ENCODE results near the gene RWDD2A.

RWDD2A gene

DNA sequence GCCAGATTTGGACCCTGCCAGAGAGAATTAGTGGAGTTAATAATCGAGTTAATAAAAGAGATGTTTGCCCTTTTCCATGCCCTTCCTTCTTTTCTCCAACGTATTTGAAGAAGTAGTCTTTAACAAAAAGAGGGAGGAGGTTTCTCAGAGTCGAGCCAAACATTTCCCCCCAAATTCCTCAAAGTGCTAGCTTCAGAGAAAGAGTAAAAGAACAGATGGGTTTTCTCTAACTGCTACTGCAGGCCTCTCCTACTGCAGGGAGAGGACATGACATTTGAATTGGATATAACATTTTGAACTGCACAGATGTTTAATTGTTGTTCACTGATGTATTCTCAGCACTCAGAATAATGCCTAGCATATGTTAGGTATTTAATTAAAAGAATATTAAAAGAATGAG lies 25.5 kb downstream of the RWDD2A start:
- DNase-seq (ENCODE audit: low spot score) = no peak
- Histone ChIP-seq H3K4me3 (no peak overlapping the region), H3K27ac (no peak overlapping the region)
- TF ChIP-seq, protein P1, sequence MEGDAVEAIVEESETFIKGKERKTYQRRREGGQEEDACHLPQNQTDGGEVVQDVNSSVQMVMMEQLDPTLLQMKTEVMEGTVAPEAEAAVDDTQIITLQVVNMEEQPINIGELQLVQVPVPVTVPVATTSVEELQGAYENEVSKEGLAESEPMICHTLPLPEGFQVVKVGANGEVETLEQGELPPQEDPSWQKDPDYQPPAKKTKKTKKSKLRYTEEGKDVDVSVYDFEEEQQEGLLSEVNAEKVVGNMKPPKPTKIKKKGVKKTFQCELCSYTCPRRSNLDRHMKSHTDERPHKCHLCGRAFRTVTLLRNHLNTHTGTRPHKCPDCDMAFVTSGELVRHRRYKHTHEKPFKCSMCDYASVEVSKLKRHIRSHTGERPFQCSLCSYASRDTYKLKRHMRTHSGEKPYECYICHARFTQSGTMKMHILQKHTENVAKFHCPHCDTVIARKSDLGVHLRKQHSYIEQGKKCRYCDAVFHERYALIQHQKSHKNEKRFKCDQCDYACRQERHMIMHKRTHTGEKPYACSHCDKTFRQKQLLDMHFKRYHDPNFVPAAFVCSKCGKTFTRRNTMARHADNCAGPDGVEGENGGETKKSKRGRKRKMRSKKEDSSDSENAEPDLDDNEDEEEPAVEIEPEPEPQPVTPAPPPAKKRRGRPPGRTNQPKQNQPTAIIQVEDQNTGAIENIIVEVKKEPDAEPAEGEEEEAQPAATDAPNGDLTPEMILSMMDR (IDR thresholded peaks at IDR 0.05) = no peak

DNA sequence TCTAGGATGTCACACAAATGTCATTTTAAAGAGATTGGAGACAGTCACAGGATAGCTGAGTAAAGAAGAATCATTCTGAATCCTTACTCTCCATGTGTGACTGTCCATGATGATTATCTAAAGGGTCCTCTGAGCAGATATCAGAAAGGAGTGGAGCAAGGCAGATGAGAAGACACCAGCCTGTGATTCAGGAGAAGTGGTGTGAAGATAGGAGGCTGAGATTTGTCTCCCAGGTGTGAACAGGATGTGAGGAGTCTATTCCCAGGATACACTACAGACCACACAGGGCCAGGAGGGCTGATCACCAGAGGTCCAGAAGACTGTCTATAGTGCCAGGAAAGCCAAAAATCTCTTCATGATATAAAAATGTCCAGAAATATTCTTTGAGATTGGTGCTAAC lies 27.0 kb downstream of the RWDD2A start:
- no peak overlapping the region for H3K4me3 ChIP-seq
- TF ChIP-seq, protein P1 (IDR thresholded peaks at IDR 0.05) = no peak

DNA sequence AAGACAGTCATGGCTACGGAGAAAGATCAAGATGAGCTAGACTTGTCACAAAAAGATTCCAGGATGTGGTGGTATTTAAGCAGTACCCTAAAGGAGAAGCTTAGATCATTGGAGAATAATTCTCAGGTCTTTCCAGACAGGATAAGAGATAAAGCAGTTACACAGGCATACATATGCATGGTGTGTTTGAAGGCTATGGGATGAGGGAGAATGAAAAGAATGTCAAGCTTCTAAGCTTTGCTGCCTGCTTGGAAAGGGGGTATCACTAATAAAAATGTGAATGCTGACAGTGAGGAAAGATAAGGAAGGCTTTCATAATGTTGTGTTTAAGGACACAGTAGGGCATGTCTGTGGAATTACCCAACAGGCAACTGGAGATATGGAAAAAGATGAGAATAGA lies 28.1 kb downstream of the RWDD2A start:
- DNase-seq (ENCODE audit: low spot score) = no peak
- TF ChIP-seq, protein P1 (IDR thresholded peaks at IDR 0.05) = no peak

More for the DNA sequence above, 27.0 kb downstream of the RWDD2A start:
- no peak overlapping the region for H3K27ac ChIP-seq
- no peak for DNase-seq (ENCODE audit: low spot score)

DNA sequence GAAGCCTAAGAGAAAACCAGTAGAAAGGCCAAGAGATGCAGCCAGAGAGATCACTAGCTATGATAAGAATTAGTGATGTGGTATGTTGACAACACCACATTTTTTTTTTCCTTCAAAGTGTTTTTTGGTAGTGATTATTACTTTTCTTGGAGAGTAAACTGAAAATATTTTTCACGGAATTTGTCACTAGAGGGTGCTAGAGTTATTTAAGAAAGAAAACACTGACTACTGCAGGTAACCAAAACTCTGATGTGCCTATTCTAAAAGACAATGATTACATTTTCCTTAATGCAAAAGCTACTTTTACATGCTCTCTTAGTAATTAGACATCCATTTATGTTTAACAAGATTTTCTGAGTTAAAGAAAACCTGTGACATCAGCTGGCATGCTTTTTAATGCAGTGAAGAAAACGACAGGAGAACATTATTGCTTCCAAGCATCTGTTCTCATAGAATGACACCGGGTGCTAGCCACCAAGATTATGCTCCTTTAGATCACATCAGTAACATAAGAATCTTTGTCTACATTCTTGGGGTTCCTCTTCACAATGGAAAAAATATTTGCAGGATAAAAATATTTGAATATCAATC lies 28.8 kb downstream of the RWDD2A start:
- no peak for DNase-seq (ENCODE audit: low spot score)
- Histone ChIP-seq H3K4me3 (no peak overlapping the region), H3K27ac (no peak overlapping the region)
- TF ChIP-seq, protein P1 (IDR thresholded peaks at IDR 0.05) = peak; percentile 32

More for the DNA sequence above, 28.1 kb downstream of the RWDD2A start:
- Histone ChIP-seq H3K4me3 (no peak overlapping the region), H3K27ac (no peak overlapping the region)

DNA sequence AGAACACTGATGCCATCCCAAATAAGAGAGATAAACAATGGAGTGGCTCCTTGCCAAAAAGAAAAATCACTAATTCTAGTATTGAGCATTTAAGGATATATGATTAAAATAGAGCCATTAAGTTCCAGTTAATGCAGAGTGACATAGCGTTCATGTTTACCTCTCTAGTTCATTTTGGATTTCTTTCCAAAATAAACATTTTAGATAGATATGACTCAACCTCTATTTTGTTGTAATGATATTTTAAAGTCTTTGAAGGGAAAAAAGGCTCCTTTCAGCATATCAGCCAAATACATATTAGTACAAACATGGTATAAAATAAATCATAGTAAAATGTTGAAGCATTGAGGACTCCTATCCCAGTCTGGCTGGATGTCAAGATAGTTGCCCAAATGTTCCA lies 33.4 kb downstream of the RWDD2A start:
- H3K27ac ChIP-seq = no peak overlapping the region
- no peak overlapping the region for H3K4me3 ChIP-seq
- TF ChIP-seq, protein P1 (IDR thresholded peaks at IDR 0.05) = no peak
- DNase-seq (ENCODE audit: low spot score) = no peak

DNA sequence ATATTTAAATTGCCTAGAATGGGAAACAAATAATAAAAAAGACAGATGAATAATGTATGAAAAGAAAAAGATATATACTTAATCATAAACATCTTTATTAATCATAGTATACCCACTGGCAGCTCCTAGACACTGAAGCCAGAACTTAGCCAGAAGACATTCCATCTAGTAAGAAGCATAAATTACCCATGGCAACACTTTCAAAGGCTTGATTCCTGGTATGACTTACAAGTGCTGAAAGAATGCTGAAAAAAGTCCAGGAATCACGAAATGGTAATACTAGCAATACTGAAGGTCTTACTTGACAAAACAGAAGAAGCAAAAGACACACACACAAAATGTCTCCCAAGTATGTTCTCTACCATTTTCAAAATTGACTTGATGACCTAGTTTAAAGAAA lies 38.0 kb downstream of the RWDD2A start:
- Histone ChIP-seq H3K4me3 (no peak overlapping the region), H3K27ac (no peak overlapping the region)
- TF ChIP-seq, protein P1 (IDR thresholded peaks at IDR 0.05) = no peak
- DNase-seq (ENCODE audit: low spot score) = no peak

DNA sequence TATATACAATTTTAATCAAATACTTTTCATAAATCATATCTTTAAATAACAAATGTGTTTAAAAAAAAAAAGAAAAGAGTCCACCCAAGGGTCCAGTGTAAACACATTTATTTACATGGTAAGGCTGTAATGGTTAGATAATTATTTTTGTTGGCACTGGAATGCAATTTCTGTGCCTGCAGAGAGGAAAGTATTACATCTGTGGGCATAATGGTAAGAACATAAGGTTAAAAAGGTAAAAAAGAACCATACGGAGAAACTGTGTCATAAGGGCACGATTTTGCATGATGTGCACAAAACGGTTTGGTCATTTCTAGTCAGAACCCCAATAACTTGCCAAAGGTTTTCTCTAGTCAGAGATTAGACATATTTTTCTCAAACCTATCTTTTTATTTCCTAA lies 54.3 kb downstream of the RWDD2A start:
- no peak for DNase-seq (ENCODE audit: low spot score)
- TF ChIP-seq, protein P1 (IDR thresholded peaks at IDR 0.05) = no peak
- Histone ChIP-seq H3K27ac (no peak overlapping the region), H3K4me3 (no peak overlapping the region)
